HEK293T (cell line): ENCODE measurements around the gene PTPRE.

Experiments
- CTCF ChIA-PET: fragments of 350-600 bp; formaldehyde crosslinking; extraction: SDS; loops from one replicate; lab custom pipeline; 2021; ENCODE audit warnings: antibody characterized with exemption, inconsistent platforms; lab: Yijun Ruan, JAX
- POLR2A ChIA-PET: fragments of 350-600 bp; formaldehyde crosslinking; extraction: SDS; loops from one replicate; lab custom pipeline; 2020; ENCODE audit warnings: antibody characterized with exemption, inconsistent platforms; lab: Yijun Ruan, JAX
- DNase-seq: peaks from one replicate; pipeline ENCODE4 v3.0.0; 2012; ENCODE audit warnings: mixed read lengths; ENCODE audit errors: extremely low spot score
- ARNT ChIP-seq: fragments of 450-650 bp; IDR thresholded peaks from 2 replicates; pipeline ENCODE4 v1.6.1; 2017; ENCODE audit warnings: mild to moderate bottlenecking
- BHLHE40 ChIP-seq: fragments of 450-650 bp; IDR thresholded peaks from 2 replicates; pipeline ENCODE4 v1.6.1; 2016; ENCODE audit warnings: mild to moderate bottlenecking, moderate library complexity, borderline replicate concordance
- CTBP1 ChIP-seq: fragments of 450-650 bp; IDR thresholded peaks from 2 replicates; pipeline ENCODE4 v1.6.1; 2016; ENCODE audit warnings: borderline replicate concordance
- ELF4 ChIP-seq: fragments of 450-650 bp; IDR thresholded peaks from 2 replicates; pipeline ENCODE4 v1.6.1; 2017; ENCODE audit warnings: antibody characterized with exemption
- FOXA1 ChIP-seq: fragments of 450-650 bp; IDR thresholded peaks from 2 replicates; pipeline ENCODE4 v1.6.1; 2016; ENCODE audit warnings: mild to moderate bottlenecking
- FOXK2 ChIP-seq: fragments of 450-650 bp; IDR thresholded peaks from 2 replicates; pipeline ENCODE4 v1.6.1; 2016; ENCODE audit warnings: mild to moderate bottlenecking
- FOXM1 ChIP-seq: fragments of 450-650 bp; IDR thresholded peaks from 2 replicates; pipeline ENCODE4 v1.6.1; 2017; ENCODE audit warnings: mild to moderate bottlenecking, borderline replicate concordance
- HDGF ChIP-seq: fragments of 450-650 bp; IDR thresholded peaks from 2 replicates; pipeline ENCODE4 v1.6.1; 2017; ENCODE audit warnings: antibody characterized with exemption, borderline replicate concordance
- L3MBTL2 ChIP-seq: fragments of 450-650 bp; conservative IDR thresholded peaks from 2 replicates; pipeline ENCODE4 v1.6.1; 2016; ENCODE audit warnings: mild to moderate bottlenecking
- LEF1 ChIP-seq: fragments of 450-650 bp; IDR thresholded peaks from 2 replicates; pipeline ENCODE4 v1.6.1; 2017; ENCODE audit warnings: mild to moderate bottlenecking, borderline replicate concordance
- NFRKB ChIP-seq: fragments of 450-650 bp; IDR thresholded peaks from 2 replicates; pipeline ENCODE4 v1.6.1; 2016; ENCODE audit warnings: mild to moderate bottlenecking, moderate library complexity
- PKNOX1 ChIP-seq: fragments of 450-650 bp; IDR thresholded peaks from 2 replicates; pipeline ENCODE4 v1.6.1; 2016
- SP1 ChIP-seq: fragments of 450-650 bp; IDR thresholded peaks from 2 replicates; pipeline ENCODE4 v1.6.1; 2017
- SUZ12 ChIP-seq: fragments of 450-650 bp; IDR thresholded peaks from 2 replicates; pipeline ENCODE4 v1.6.1; 2016; ENCODE audit warnings: mild to moderate bottlenecking
- TARDBP ChIP-seq: fragments of 450-650 bp; IDR thresholded peaks from 2 replicates; pipeline ENCODE4 v1.6.1; 2016
- ZNF384 ChIP-seq: fragments of 450-650 bp; IDR thresholded peaks from 2 replicates; pipeline ENCODE4 v1.6.1; 2016

The PTPRE gene

GRCh38 chr10:128116187-128116586 lies 209.3 kb downstream of the PTPRE start:
- POLR2A ChIA-PET: no interaction called here
- TF ChIP-seq BHLHE40 (no peak), SUZ12 (no peak), FOXA1 (no peak)
- CTCF ChIA-PET: interaction anchor here (0.9 to 1.2 kb wide), 2 partner anchors 26 to 38 kb away, joined by 3 read pairs; no protein-coding TSS in a partner anchor
- no peak for DNase-seq

- ChIA-PET POLR2A (no interaction called here), CTCF (interaction anchor here (0.9 to 1.2 kb wide), 2 partner anchors 27 to 39 kb away, joined by 3 read pairs; no protein-coding TSS in a partner anchor)
- DNase-seq: no peak
- no peak for TF ChIP-seq ELF4
- TF ChIP-seq L3MBTL2: no peak
- TF ChIP-seq ZNF384: no peak
- no peak for TF ChIP-seq HDGF
- no peak for TF ChIP-seq NFRKB
- no peak for TF ChIP-seq TARDBP
- TF ChIP-seq PKNOX1: no peak
- TF ChIP-seq SP1: no peak
- no peak for TF ChIP-seq SUZ12
- no peak for TF ChIP-seq FOXM1
- TF ChIP-seq FOXK2: no peak
- TF ChIP-seq CTBP1: no peak
- no peak for TF ChIP-seq ARNT
- no peak for TF ChIP-seq FOXA1
- TF ChIP-seq BHLHE40: no peak
Measured at GRCh38 chr10:128116851-128117615, 210.1 kb downstream of the PTPRE start.

GRCh38 chr10:128121750-128122412 lies 215.0 kb downstream of the PTPRE start:
- ChIA-PET POLR2A (no interaction called here), CTCF (interaction anchor here (0.5 kb wide), 1 partner anchor 29 kb away, joined by 3 read pairs; no protein-coding TSS in a partner anchor)
- TF ChIP-seq L3MBTL2 (no peak), TARDBP (no peak), FOXK2 (no peak), SP1 (no peak), BHLHE40 (no peak), HDGF (no peak), PKNOX1 (no peak), ZNF384 (no peak), FOXA1 (no peak)
- DNase-seq: no peak

GRCh38 chr10:128122931-128123330 lies 216.0 kb downstream of the PTPRE start:
- ChIA-PET CTCF (no interaction called here), POLR2A (no interaction called here)

GRCh38 chr10:128123846-128124245 lies 216.9 kb downstream of the PTPRE start:
- TF ChIP-seq CTBP1: no peak
- TF ChIP-seq FOXM1: no peak
- TF ChIP-seq NFRKB: no peak
- TF ChIP-seq HDGF: no peak
- TF ChIP-seq ZNF384: no peak
- no peak for TF ChIP-seq PKNOX1
- ChIA-PET POLR2A (no interaction called here), CTCF (no interaction called here)
- no peak for DNase-seq

More at GRCh38 chr10:128122931-128123330, 216.0 kb downstream of the PTPRE start:
- no peak for TF ChIP-seq NFRKB
- TF ChIP-seq ZNF384: no peak
- no peak for TF ChIP-seq L3MBTL2
- no peak for TF ChIP-seq FOXM1
- TF ChIP-seq CTBP1: no peak
- no peak for TF ChIP-seq TARDBP
- TF ChIP-seq ARNT: no peak
- TF ChIP-seq ELF4: no peak
- no peak for TF ChIP-seq BHLHE40
- no peak for TF ChIP-seq HDGF
- no peak for TF ChIP-seq FOXA1
- no peak for TF ChIP-seq PKNOX1
- no peak for TF ChIP-seq LEF1
- TF ChIP-seq SP1: no peak
- TF ChIP-seq SUZ12: no peak
- TF ChIP-seq FOXK2: no peak
- DNase-seq: no peak
